Measurements from ENCODE around the gene PLSCR1.

- TF ChIP-seq CTCF (IDR thresholded peaks at IDR 0.05) (no peak), ARID4B (CRISPR knock-in tag; IDR thresholded peaks at IDR 0.05; ENCODE audit: borderline replicate concordance) (no peak), ETV6 (CRISPR knock-in tag; IDR thresholded peaks at IDR 0.05) (no peak), JUN (CRISPR knock-in tag; IDR thresholded peaks at IDR 0.05) (no peak), TP53 (CRISPR knock-in tag; IDR thresholded peaks at IDR 0.05) (no peak), ZNF317 (CRISPR knock-in tag; IDR thresholded peaks at IDR 0.05; ENCODE audit: borderline replicate concordance, low read depth) (no peak), NR3C1 (CRISPR knock-in tag; conservative IDR thresholded peaks at IDR 0.05; ENCODE audit: low read depth) (no peak), ZNF281 (CRISPR knock-in tag; IDR thresholded peaks at IDR 0.05) (no peak), NR2C2 (CRISPR knock-in tag; IDR thresholded peaks at IDR 0.05) (no peak)
- TF ChIP-seq, protein P1, sequence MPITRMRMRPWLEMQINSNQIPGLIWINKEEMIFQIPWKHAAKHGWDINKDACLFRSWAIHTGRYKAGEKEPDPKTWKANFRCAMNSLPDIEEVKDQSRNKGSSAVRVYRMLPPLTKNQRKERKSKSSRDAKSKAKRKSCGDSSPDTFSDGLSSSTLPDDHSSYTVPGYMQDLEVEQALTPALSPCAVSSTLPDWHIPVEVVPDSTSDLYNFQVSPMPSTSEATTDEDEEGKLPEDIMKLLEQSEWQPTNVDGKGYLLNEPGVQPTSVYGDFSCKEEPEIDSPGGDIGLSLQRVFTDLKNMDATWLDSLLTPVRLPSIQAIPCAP (CRISPR knock-in tag; IDR thresholded peaks at IDR 0.05), result no peak
- TF ChIP-seq, protein P2, sequence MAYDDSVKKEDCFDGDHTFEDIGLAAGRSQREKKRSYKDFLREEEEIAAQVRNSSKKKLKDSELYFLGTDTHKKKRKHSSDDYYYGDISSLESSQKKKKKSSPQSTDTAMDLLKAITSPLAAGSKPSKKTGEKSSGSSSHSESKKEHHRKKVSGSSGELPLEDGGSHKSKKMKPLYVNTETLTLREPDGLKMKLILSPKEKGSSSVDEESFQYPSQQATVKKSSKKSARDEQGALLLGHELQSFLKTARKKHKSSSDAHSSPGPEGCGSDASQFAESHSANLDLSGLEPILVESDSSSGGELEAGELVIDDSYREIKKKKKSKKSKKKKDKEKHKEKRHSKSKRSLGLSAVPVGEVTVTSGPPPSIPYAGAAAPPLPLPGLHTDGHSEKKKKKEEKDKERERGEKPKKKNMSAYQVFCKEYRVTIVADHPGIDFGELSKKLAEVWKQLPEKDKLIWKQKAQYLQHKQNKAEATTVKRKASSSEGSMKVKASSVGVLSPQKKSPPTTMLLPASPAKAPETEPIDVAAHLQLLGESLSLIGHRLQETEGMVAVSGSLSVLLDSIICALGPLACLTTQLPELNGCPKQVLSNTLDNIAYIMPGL (CRISPR knock-in tag; IDR thresholded peaks at IDR 0.05), result no peak
- TF ChIP-seq, protein P3, sequence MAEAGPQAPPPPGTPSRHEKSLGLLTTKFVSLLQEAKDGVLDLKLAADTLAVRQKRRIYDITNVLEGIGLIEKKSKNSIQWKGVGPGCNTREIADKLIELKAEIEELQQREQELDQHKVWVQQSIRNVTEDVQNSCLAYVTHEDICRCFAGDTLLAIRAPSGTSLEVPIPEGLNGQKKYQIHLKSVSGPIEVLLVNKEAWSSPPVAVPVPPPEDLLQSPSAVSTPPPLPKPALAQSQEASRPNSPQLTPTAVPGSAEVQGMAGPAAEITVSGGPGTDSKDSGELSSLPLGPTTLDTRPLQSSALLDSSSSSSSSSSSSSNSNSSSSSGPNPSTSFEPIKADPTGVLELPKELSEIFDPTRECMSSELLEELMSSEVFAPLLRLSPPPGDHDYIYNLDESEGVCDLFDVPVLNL (CRISPR knock-in tag; IDR thresholded peaks at IDR 0.05; ENCODE audit: borderline replicate concordance, low read depth), result no peak
- TF ChIP-seq, protein P4, sequence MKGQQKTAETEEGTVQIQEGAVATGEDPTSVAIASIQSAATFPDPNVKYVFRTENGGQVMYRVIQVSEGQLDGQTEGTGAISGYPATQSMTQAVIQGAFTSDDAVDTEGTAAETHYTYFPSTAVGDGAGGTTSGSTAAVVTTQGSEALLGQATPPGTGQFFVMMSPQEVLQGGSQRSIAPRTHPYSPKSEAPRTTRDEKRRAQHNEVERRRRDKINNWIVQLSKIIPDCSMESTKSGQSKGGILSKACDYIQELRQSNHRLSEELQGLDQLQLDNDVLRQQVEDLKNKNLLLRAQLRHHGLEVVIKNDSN (CRISPR knock-in tag; IDR thresholded peaks at IDR 0.05), result no peak
These were observed 14.4 kb upstream of the PLSCR1 start for GRCh38 chr3:146558781-146559180.
